A549 (cell line): ENCODE data around the gene PARP11.

Experiments used
- CEBPB ChIP-seq, 2 experiments: fragments of >200 bp in 1 of 2; sonication (Bioruptor Twin) in 1 of 2; formaldehyde crosslinking in 1 of 2; IDR thresholded peaks; 2 replicates each; pipeline ENCODE4 v1.6.1; 2012 to 2016
- CTCF ChIP-seq: fragments of >200 bp; sonication (Bioruptor Twin); formaldehyde crosslinking; IDR thresholded peaks from 3 replicates; pipeline ENCODE4 v1.5.1; 2016
- HMGXB4 ChIP-seq: fragments of 250-450 bp; sonication (Bioruptor Pico); IDR thresholded peaks from 2 replicates; pipeline ENCODE4 v1.5.0; 2021; ENCODE audit warnings: mild to moderate bottlenecking, moderate library complexity, borderline replicate concordance
- ZFP36 ChIP-seq: fragments of 450-650 bp; IDR thresholded peaks from 2 replicates; pipeline ENCODE4 v1.6.1; 2014; ENCODE audit warnings: borderline replicate concordance; ENCODE audit not compliant: partially characterized antibody
- ZSCAN20 ChIP-seq: fragments of 250-450 bp; sonication (Bioruptor Pico); IDR thresholded peaks from 2 replicates; pipeline ENCODE4 v1.8.0; 2022; ENCODE audit warnings: mild to moderate bottlenecking, moderate library complexity
- TF ChIP-seq, protein P1 (sequence below): IDR thresholded peaks from 2 replicates; pipeline ENCODE4 v1.6.1; 2012

DNA sequence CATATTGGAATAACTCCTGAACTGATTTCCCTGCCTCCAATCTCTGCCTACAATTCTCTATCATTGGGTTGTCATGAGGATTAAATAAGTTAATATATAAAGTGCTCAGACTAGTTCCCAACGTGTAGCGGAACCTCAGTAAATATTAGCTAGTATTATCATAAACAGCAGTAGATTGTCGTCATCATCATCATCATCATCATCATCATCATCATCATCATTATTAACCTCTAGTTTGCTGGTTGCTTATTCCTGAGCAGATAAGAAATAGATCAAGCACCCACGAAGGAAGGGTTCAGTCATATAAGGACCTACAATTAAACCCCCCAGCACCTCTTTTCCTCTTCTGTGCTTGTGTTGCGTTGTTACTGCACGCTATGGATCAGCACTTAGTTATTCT is 48.8 kb upstream of the PARP11 start:
- TF ChIP-seq ZSCAN20 (CRISPR knock-in tag) (no peak), CTCF (no peak), ZFP36 (no peak), HMGXB4 (CRISPR knock-in tag) (no peak), CEBPB (IDR thresholded peaks at IDR 0.05) (no peak)
- TF ChIP-seq, protein P1, sequence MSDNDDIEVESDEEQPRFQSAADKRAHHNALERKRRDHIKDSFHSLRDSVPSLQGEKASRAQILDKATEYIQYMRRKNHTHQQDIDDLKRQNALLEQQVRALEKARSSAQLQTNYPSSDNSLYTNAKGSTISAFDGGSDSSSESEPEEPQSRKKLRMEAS = no peak
